K562 (cell line): ENCODE measurements around the gene PYHIN1. TPM values are rescaled to one million over a fixed set of nuclear protein-coding genes. Genes with fewer than 3 reads are reported as not detected.

ENCODE experiments used
- ATAC-seq: fragments of 200-7000 bp; cut with Tn5 transposase; 3 replicates; pipeline ENCODE4 v1.9.1; 2020; ENCODE audit warnings: moderate library complexity
- BruUV-seq: library from RNA; stranded (reverse); fragments of 400-500 nt; replicated peaks from 2 replicates; lab custom pipeline; 2021; lab: Mats Ljungman, UMichigan
- CTCF ChIA-PET: fragments of 300-600 bp; formaldehyde crosslinking; extraction: SDS; loops from one replicate; lab custom pipeline; 2021; ENCODE audit warnings: low intra/inter-chr PET ratio; lab: Yijun Ruan, JAX
- POLR2A ChIA-PET: fragments of 300-600, 350-650 bp; sonication (Branson Sonifier 250); formaldehyde crosslinking; extraction: SDS; loops from one replicate; lab custom pipeline; 2021; ENCODE audit warnings: antibody characterized with exemption, inconsistent platforms; lab: Yijun Ruan, JAX
- DNase-seq, 4 experiments: peaks; one replicate each; pipeline versions ENCODE4 v3.0.0 to v3.0.0-alpha.2; 2011 to 2018; ENCODE audit warnings: low spot score in 3 of 4, mixed read lengths in 3 of 4; ENCODE audit errors: extremely low read depth in 1 of 4
- FAIRE-seq: peaks from 2 replicates; lab custom pipeline; 2011; peaks lifted over from hg19 to GRCh38; lab: Jason Lieb, UNC
- H2AFZ ChIP-seq: 2 replicates; pipeline ENCODE4 v1.6.0; 2011; ENCODE audit warnings: low read depth, low read length, control low read depth, inconsistent platforms
- H3K27ac ChIP-seq: fragments of 200-600 bp; 3 replicates; pipeline ENCODE4 v1.8.0; 2011; ENCODE audit warnings: low read depth, mild to moderate bottlenecking, control low read depth, inconsistent platforms, low read length, moderate library complexity, mixed read lengths; ENCODE audit errors: extremely low read depth
- H3K27me3 ChIP-seq, 2 experiments: fragments of 300-600 bp in 1 of 2; 2 replicates in 1 of 2; 3 replicates in 1 of 2; pipeline versions ENCODE4 v1.6.0 to v1.8.0; 2011; ENCODE audit warnings: inconsistent platforms in 2 of 2, low read length in 2 of 2, mild to moderate bottlenecking in 1 of 2, mixed read lengths in 1 of 2, moderate library complexity in 1 of 2; ENCODE audit not compliant: control insufficient read depth in 2 of 2, insufficient read depth in 2 of 2
- H3K36me3 ChIP-seq: fragments of 300-600 bp; 3 replicates; pipeline ENCODE4 v1.8.0; 2011; ENCODE audit warnings: mild to moderate bottlenecking, low read length, inconsistent platforms; ENCODE audit not compliant: control insufficient read depth, insufficient read depth
- H3K4me1 ChIP-seq, 2 experiments: fragments of 200-600 bp in 1 of 2; replicated peaks in 1 of 2; 2 replicates in 1 of 2; 3 replicates in 1 of 2; pipeline versions ENCODE4 v1.5.1 to v1.8.0; 2011; ENCODE audit warnings: inconsistent platforms in 2 of 2, low read length in 2 of 2, mild to moderate bottlenecking in 1 of 2, mixed read lengths in 1 of 2, moderate library complexity in 1 of 2; ENCODE audit not compliant: control insufficient read depth in 2 of 2, insufficient read depth in 2 of 2
- H3K4me2 ChIP-seq: 2 replicates; pipeline ENCODE4 v1.6.1; 2011; ENCODE audit warnings: low read length, control low read depth, inconsistent platforms, mixed read lengths; ENCODE audit not compliant: insufficient read depth
- H3K4me3 ChIP-seq: fragments of 200-600 bp; sonication (generic), shearing (Covaris generic); 2 replicates; pipeline ENCODE4 v1.5.1; 2016; ENCODE audit warnings: control low read depth, inconsistent platforms
- H3K79me2 ChIP-seq: fragments of 200-600 bp; 3 replicates; pipeline ENCODE4 v1.8.0; 2011; ENCODE audit warnings: low read length, inconsistent platforms; ENCODE audit not compliant: control insufficient read depth, insufficient read depth
- H3K9ac ChIP-seq, 2 experiments: 2 replicates each; pipeline versions ENCODE4 v1.6.0 to v1.6.1; 2011; ENCODE audit warnings: low read depth in 2 of 2, low read length in 2 of 2, control low read depth in 1 of 2, inconsistent platforms in 1 of 2, mild to moderate bottlenecking in 1 of 2, mixed read lengths in 1 of 2; ENCODE audit not compliant: insufficient read depth in 1 of 2
- H3K9me1 ChIP-seq: one replicate; pipeline ENCODE4 v1.6.0; 2011; ENCODE audit warnings: inconsistent platforms, mild to moderate bottlenecking, low read length, moderate library complexity; ENCODE audit not compliant: control insufficient read depth, insufficient read depth
- H3K9me3 ChIP-seq: replicated peaks from 2 replicates; pipeline ENCODE4 v1.5.1; 2011; ENCODE audit warnings: low read depth, low read length, inconsistent platforms; ENCODE audit not compliant: control insufficient read depth, insufficient read depth
- H4K20me1 ChIP-seq: replicated peaks from 2 replicates; pipeline ENCODE4 v1.6.1; 2011; ENCODE audit warnings: low read length, inconsistent platforms, mixed read lengths; ENCODE audit not compliant: control insufficient read depth, insufficient read depth
- BHLHE40 ChIP-seq: IDR thresholded peaks from 2 replicates; pipeline ENCODE4 v1.6.1; 2011; ENCODE audit warnings: low read length, improper control_type of control experiment
- FOSL1 ChIP-seq: fragments of 200-800 bp; sonication (Bioruptor generic); conservative IDR thresholded peaks from 2 replicates; pipeline ENCODE4 v1.6.1; 2016; ENCODE audit warnings: missing genetic modification characterization, missing compliant biosample characterization
- GABPA ChIP-seq: fragments of 200-800 bp; sonication (Bioruptor generic); conservative IDR thresholded peaks from 2 replicates; pipeline ENCODE4 v1.6.1; 2016; ENCODE audit warnings: low read depth, missing genetic modification characterization, missing compliant biosample characterization
- GMEB1 ChIP-seq: fragments of 250-450 bp; sonication (Bioruptor Pico); IDR thresholded peaks from 2 replicates; pipeline ENCODE4 v1.4.0; 2020; ENCODE audit warnings: mild to moderate bottlenecking
- JUND ChIP-seq, 2 experiments: IDR thresholded peaks; 2 replicates in 1 of 2; 3 replicates in 1 of 2; pipeline ENCODE4 v1.6.1; 2011; ENCODE audit warnings: borderline replicate concordance in 2 of 2, low read depth in 2 of 2, low read length in 2 of 2, improper control_type of control experiment in 1 of 2, missing biosample characterization in 1 of 2, missing genetic modification characterization in 1 of 2, missing genetic modification reagents in 1 of 2
- MEIS2 ChIP-seq: fragments of 450-650 bp; IDR thresholded peaks from 2 replicates; pipeline ENCODE4 v1.6.1; 2014; ENCODE audit warnings: mild to moderate bottlenecking; ENCODE audit not compliant: partially characterized antibody
- NFIC ChIP-seq: fragments of 450-650 bp; IDR thresholded peaks from 2 replicates; pipeline ENCODE4 v1.6.1; 2017; ENCODE audit warnings: mild to moderate bottlenecking, inconsistent platforms
- PYGO2 ChIP-seq: fragments of 450-650 bp; IDR thresholded peaks from 2 replicates; pipeline ENCODE4 v1.6.1; 2016; ENCODE audit warnings: mild to moderate bottlenecking, missing genetic modification characterization, moderate library complexity, missing compliant biosample characterization
- TBL1XR1 ChIP-seq, 2 experiments: IDR thresholded peaks; 2 replicates each; pipeline ENCODE4 v1.6.1; 2012; ENCODE audit warnings: improper control_type of control experiment in 2 of 2, low read length in 2 of 2, mild to moderate bottlenecking in 1 of 2
- XRCC4 ChIP-seq: IDR thresholded peaks from one replicate; pipeline ENCODE4 v1.6.1; 2011; ENCODE audit not compliant: insufficient read depth, insufficient read length; ENCODE audit errors: extremely low read depth
- ZNF449 ChIP-seq: fragments of 250-450 bp; sonication (Bioruptor Pico); IDR thresholded peaks from 2 replicates; pipeline ENCODE4 v1.8.0; 2022; ENCODE audit warnings: moderate library complexity, mild to moderate bottlenecking, inconsistent platforms
- ZNF511 ChIP-seq: sonication (generic); formaldehyde crosslinking; IDR thresholded peaks from 2 replicates; pipeline ENCODE4 v1.8.0; 2022; ENCODE audit warnings: mild to moderate bottlenecking, missing genetic modification reagents
- ZNF830 ChIP-seq: fragments of 250-450 bp; sonication (Bioruptor Pico); IDR thresholded peaks from 2 replicates; pipeline ENCODE4 v1.5.0; 2021; ENCODE audit warnings: mild to moderate bottlenecking
- WGBS: fragments of 100-300 bp; shearing (Covaris generic); methylation state at CpG from one replicate; pipeline ENCODE4 v1.1.6; 2016; ENCODE audit warnings: low coverage, mixed read lengths; ENCODE audit not compliant: insufficient coverage; ENCODE audit errors: missing lambda C conversion rate; 5-methylcytosine and 5-hydroxymethylcytosine counted together
- in situ Hi-C: fragments of 300-500 bp; cut with MboI; formaldehyde crosslinking; loops from 4 replicates; pipeline ENCODE4 v1.15.0; 2018; ENCODE audit warnings: inconsistent platforms, mixed read lengths
- intact Hi-C: fragments of 100-400 bp; cut with micrococcal nuclease; formaldehyde crosslinking; loops from 2 replicates; pipeline ENCODE4 v1.14.2; 2022
- polyA plus RNA-seq, 8 experiments: library from polyadenylated mRNA; depleted of rRNA in 4 of 8; stranded (reverse) in 5 of 8; unstranded in 3 of 8; fragments of >200 nt; fragmentation: Nextera tagmentation in 2 of 8; fragmentation: Illumina TruSeq in 1 of 8; extraction: Ambion mirVana in 2 of 8; extraction: Trizol in 1 of 8; gene quantifications; 2 replicates each; pipeline versions ENCODE4 v1.2.1 to v1.2.3, GENCODE V29; 2011 to 2014; ENCODE audit warnings: inconsistent platforms in 1 of 8, missing spikeins in 1 of 8
- total RNA-seq, 7 experiments: library from RNA; depleted of rRNA in 6 of 7; stranded (reverse); fragments of >200 nt in 6 of 7; fragmentation: Illumina TruSeq in 2 of 7; extraction: Trizol in 2 of 7; gene quantifications; 2 replicates each; pipeline versions ENCODE4 v1.2.1 to v1.2.3, GENCODE V29; 2011 to 2021; ENCODE audit warnings: low replicate concordance in 1 of 7
- TF ChIP-seq, protein P1 (sequence below), 2 experiments: IDR thresholded peaks in 1 of 2; conservative IDR thresholded peaks in 1 of 2; 2 replicates each; pipeline ENCODE4 v1.6.1; 2016; ENCODE audit warnings: low read depth in 2 of 2, mild to moderate bottlenecking in 1 of 2, missing compliant biosample characterization in 1 of 2, missing genetic modification characterization in 1 of 2, moderate library complexity in 1 of 2

PYHIN1 gene
- total and polyA plus RNA-seq, 9 of the 15 experiments (the other 6 are each of a cell fraction or from before 2014, with no cell fraction given), result not detected

- 0% methylated on average over 1 of the region's 1 CpG for WGBS
- DNase-seq (peak in 2 of 4 experiments; percentile 15 to 52), FAIRE-seq (no peak), ATAC-seq (peak; percentile 61; the same call in 2 of the 3 replicates)
- in situ Hi-C loops, result loop anchor here (10.0 kb wide), 1 partner anchor 336 kb away; no protein-coding TSS in a partner anchor
- H3K9me1 ChIP-seq, result no peaks in the 10 kb centered on the region
- H3K4me1 ChIP-seq, result no peaks in the 10 kb centered on the region; a peak in 2 of 5 replicates
- no peak overlapping the region for H3K9ac ChIP-seq
- no peak overlapping the region for H3K27ac ChIP-seq
- no TSS peak for BruUV-seq
- POLR2A ChIA-PET, result no interaction called here
- TF ChIP-seq ZNF511 (CRISPR knock-in tag) (no peak), MEIS2 (peak; percentile 85), FOSL1 (tag) (peak; percentile 86), TBL1XR1 (IDR thresholded peaks at IDR 0.05; ENCODE audit: low read length in 2 of 2) (no peak), JUND (IDR thresholded peaks at IDR 0.05; ENCODE audit: borderline replicate concordance, low read depth, low read length) (no peak), JUND (tag; IDR thresholded peaks at IDR 0.05; ENCODE audit: borderline replicate concordance, low read depth, low read length) (peak; percentile 34; the same call in 1 of the 3 replicates), ZNF449 (CRISPR knock-in tag) (no peak), BHLHE40 (no peak), GABPA (tag) (no peak), NFIC (peak; percentile 70), XRCC4 (no peak), ZNF830 (no peak), PYGO2 (tag) (no peak), GMEB1 (CRISPR knock-in tag) (no peak)
- TF ChIP-seq, protein P1, sequence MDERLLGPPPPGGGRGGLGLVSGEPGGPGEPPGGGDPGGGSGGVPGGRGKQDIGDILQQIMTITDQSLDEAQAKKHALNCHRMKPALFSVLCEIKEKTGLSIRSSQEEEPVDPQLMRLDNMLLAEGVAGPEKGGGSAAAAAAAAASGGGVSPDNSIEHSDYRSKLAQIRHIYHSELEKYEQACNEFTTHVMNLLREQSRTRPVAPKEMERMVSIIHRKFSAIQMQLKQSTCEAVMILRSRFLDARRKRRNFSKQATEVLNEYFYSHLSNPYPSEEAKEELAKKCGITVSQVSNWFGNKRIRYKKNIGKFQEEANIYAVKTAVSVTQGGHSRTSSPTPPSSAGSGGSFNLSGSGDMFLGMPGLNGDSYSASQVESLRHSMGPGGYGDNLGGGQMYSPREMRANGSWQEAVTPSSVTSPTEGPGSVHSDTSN (CRISPR knock-in tag; IDR thresholded peaks at IDR 0.05; ENCODE audit: low read depth), result no peak
- TF ChIP-seq, protein P1 (tag; conservative IDR thresholded peaks at IDR 0.05; ENCODE audit: low read depth), result peak; percentile 66
- H3K36me3 ChIP-seq, result no peaks in the 10 kb centered on the region
- intact Hi-C loops, result no loop called here
- H2AFZ ChIP-seq, result no peak overlapping the region
- H4K20me1 ChIP-seq, result no peaks in the 10 kb centered on the region
- H3K4me3 ChIP-seq, result no peak overlapping the region
- CTCF ChIA-PET, result interaction anchor here (0.6 kb wide), 1 partner anchor 797 kb away, joined by 3 read pairs; no protein-coding TSS in a partner anchor
- no peak overlapping the region for H3K4me2 ChIP-seq
- no peaks in the 10 kb centered on the region for H3K27me3 ChIP-seq
- H3K79me2 ChIP-seq, result no peaks in the 10 kb centered on the region
- H3K9me3 ChIP-seq, result no peaks in the 10 kb centered on the region
Observed at GRCh38 chr1:159000625-159001024, 69.3 kb downstream of the PYHIN1 start.
